SU-DHL-6 (cell line): ENCODE data around the gene GNG5.
"Not testable (repeated sequence)": the region's sequence is repeated elsewhere in the genome, so short reads cannot be mapped to it uniquely, and the experiment has no call there.

Source experiments
- H2AFZ ChIP-seq: fragments of 200-600 bp; sonication (generic); 2 replicates; pipeline ENCODE4 v1.6.1; 2014; ENCODE audit warnings: low read depth, mild to moderate bottlenecking, moderate library complexity, mixed read lengths, antibody characterized with exemption, low read length; ENCODE audit not compliant: severe bottlenecking
- H3F3A ChIP-seq: fragments of 200-600 bp; shearing (Covaris generic); 2 replicates; pipeline ENCODE4 v1.6.0; 2016; ENCODE audit warnings: antibody characterized with exemption, mild to moderate bottlenecking; ENCODE audit not compliant: insufficient read depth
- H3K27ac ChIP-seq: fragments of 200-600 bp; sonication (generic); 2 replicates; pipeline ENCODE4 v1.5.1; 2016; ENCODE audit warnings: low read depth, mild to moderate bottlenecking, low read length, moderate library complexity, mixed read lengths
- H3K27me3 ChIP-seq: fragments of 200-600 bp; sonication (generic), shearing (Covaris generic); 2 replicates; pipeline ENCODE4 v1.6.0; 2014; ENCODE audit warnings: mild to moderate bottlenecking, low read length
- H3K36me3 ChIP-seq: fragments of 200-600 bp; sonication (generic); 2 replicates; pipeline ENCODE4 v1.6.1; 2014; ENCODE audit warnings: mild to moderate bottlenecking, low read length, mixed read lengths
- H3K4me2 ChIP-seq: fragments of 300-600, 200-600 bp; shearing (Covaris generic), sonication (generic); 2 replicates; pipeline ENCODE4 v1.6.0; 2014; ENCODE audit warnings: low read length, low read depth, mild to moderate bottlenecking; ENCODE audit not compliant: poor library complexity, severe bottlenecking
- H3K4me3 ChIP-seq: fragments of 200-600 bp; sonication (generic); 2 replicates; pipeline ENCODE4 v1.5.1; 2014; ENCODE audit warnings: antibody characterized with exemption, low read length, mild to moderate bottlenecking, mixed read lengths; ENCODE audit not compliant: insufficient read depth, poor library complexity, severe bottlenecking
- H3K79me2 ChIP-seq: fragments of 200-600 bp; sonication (generic); 2 replicates; pipeline ENCODE4 v1.6.1; 2014; ENCODE audit warnings: mild to moderate bottlenecking, low read length, moderate library complexity; ENCODE audit not compliant: insufficient read depth
- H3K9ac ChIP-seq: fragments of 200-600 bp; sonication (generic); 2 replicates; pipeline ENCODE4 v1.7.0; 2014; ENCODE audit warnings: mild to moderate bottlenecking, low read length
- H3K9me2 ChIP-seq: fragments of 200-600 bp; sonication (generic); replicated peaks from 2 replicates; pipeline ENCODE4 v1.6.1; 2014; ENCODE audit warnings: low read length; ENCODE audit not compliant: insufficient read depth
- H3K9me3 ChIP-seq: fragments of 200-600 bp; sonication (generic); 2 replicates; pipeline ENCODE4 v1.6.1; 2014; ENCODE audit warnings: low read length, mixed read lengths; ENCODE audit not compliant: insufficient read depth
- H4K20me1 ChIP-seq: fragments of 200-600 bp; sonication (generic); 2 replicates; pipeline ENCODE4 v1.6.1; 2014; ENCODE audit warnings: low read depth, mild to moderate bottlenecking, antibody characterized with exemption, low read length, moderate library complexity, mixed read lengths
- CTCF ChIP-seq: fragments of 200-600 bp; sonication (generic); IDR thresholded peaks from one replicate; pipeline ENCODE4 v1.5.1; 2017; ENCODE audit warnings: antibody characterized with exemption, mild to moderate bottlenecking, low read length, moderate library complexity; ENCODE audit not compliant: insufficient read depth, poor library complexity, severe bottlenecking
- EZH2phosphoT487 ChIP-seq: fragments of 200-600 bp; sonication (generic), shearing (Covaris generic); conservative IDR thresholded peaks from 2 replicates; pipeline ENCODE4 v1.6.1; 2018; ENCODE audit warnings: mild to moderate bottlenecking, antibody characterized with exemption, low read length, moderate library complexity, mixed read lengths

Gene GNG5

GRCh38 chr1:84508510-84508909 is 2.1 kb upstream of the GNG5 start:
- H3K4me2 ChIP-seq = no peak overlapping the region
- peaks cover 4% of the 10 kb centered on the region; the same call in 1 of the 2 replicates for H4K20me1 ChIP-seq
- no peak overlapping the region for H3K27ac ChIP-seq

GRCh38 chr1:84507887-84508286 is 1.5 kb upstream of the GNG5 start:
- not testable (repeated sequence) for H4K20me1 ChIP-seq, H3K4me3 ChIP-seq, H3K27ac ChIP-seq, H3K9me2 ChIP-seq, H3K9ac ChIP-seq, H3K27me3 ChIP-seq, H2AFZ ChIP-seq, H3K9me3 ChIP-seq, H3F3A ChIP-seq, H3K36me3 ChIP-seq
- H3K4me2 ChIP-seq = peak overlapping the region; percentile 82
- H3K79me2 ChIP-seq = peaks cover 28% of the 10 kb centered on the region

More at GRCh38 chr1:84508510-84508909, 2.1 kb upstream of the GNG5 start:
- TF ChIP-seq EZH2phosphoT487 = no peak
- no peak for TF ChIP-seq CTCF
- Histone ChIP-seq H3K9me3 (no peaks in the 10 kb centered on the region), H3K4me3 (no peak overlapping the region), H3K36me3 (0 out of 2 replicates have a peak, but pooled peaks cover 3% of the 10 kb centered on the region), H3K9ac (no peak overlapping the region), H3K79me2 (peaks cover 21% of the 10 kb centered on the region), H2AFZ (no peak overlapping the region), H3K9me2 (no peaks in the 10 kb centered on the region), H3F3A (peaks cover 5% of the 10 kb centered on the region; the same call in 1 of the 2 replicates), H3K27me3 (no peaks in the 10 kb centered on the region)

GRCh38 chr1:84506729-84507453 is 510 bp upstream of the GNG5 start:
- H3K36me3 ChIP-seq = 0 out of 2 replicates have a peak, but pooled peaks cover 3% of the 10 kb centered on the region
- H4K20me1 ChIP-seq = peaks cover 8% of the 10 kb centered on the region; the same call in 1 of the 2 replicates
- H3K9me3 ChIP-seq = no peaks in the 10 kb centered on the region
- H3K4me3 ChIP-seq = peak overlapping the region; percentile 85
- peaks cover 38% of the 10 kb centered on the region for H3K79me2 ChIP-seq
- peak overlapping the region; percentile 88 for H2AFZ ChIP-seq
- peaks cover 5% of the 10 kb centered on the region; the same call in 1 of the 2 replicates for H3F3A ChIP-seq
- H3K27ac ChIP-seq = peak overlapping the region; percentile 79
- peak overlapping the region; percentile 82 for H3K4me2 ChIP-seq
- no peaks in the 10 kb centered on the region for H3K27me3 ChIP-seq
- H3K9me2 ChIP-seq = no peaks in the 10 kb centered on the region
- TF ChIP-seq EZH2phosphoT487 = no peak
- no peak for TF ChIP-seq CTCF
- peak overlapping the region; percentile 69 for H3K9ac ChIP-seq

DNA sequence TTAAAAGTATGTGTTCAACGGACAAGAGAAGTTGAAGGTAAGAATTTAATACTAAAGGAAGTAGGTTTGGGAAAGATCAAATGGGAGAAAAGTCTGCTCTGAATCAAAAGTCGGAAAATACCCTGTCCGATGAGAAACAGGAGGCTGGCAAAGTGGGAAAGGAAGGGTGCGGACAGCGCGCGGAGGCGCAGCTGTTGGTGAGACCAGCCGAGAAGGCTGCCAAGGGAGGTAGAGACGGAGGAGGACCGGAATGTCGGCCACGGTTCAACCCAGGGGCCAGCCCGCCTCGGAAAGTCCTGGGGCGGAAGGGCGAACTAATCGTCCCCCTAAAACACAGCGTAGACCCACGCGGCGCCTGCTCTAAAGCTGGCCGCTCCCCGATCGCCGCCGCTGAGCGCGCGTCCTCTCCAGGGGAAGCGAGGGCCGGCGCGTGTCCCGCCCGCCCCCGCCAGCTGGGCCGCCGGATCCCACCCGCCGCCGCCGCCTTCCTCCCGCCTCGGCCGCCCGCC is 834 bp downstream of the GNG5 start:
- H3K27ac ChIP-seq = peak overlapping the region; percentile 79
- no peaks in the 10 kb centered on the region for H3K9me3 ChIP-seq
- H3K4me3 ChIP-seq = peak overlapping the region; percentile 85
- H2AFZ ChIP-seq = peak overlapping the region; percentile 50
- H3K27me3 ChIP-seq = no peaks in the 10 kb centered on the region
- H3K79me2 ChIP-seq = peaks cover 51% of the 10 kb centered on the region
- TF ChIP-seq EZH2phosphoT487 = no peak
- TF ChIP-seq CTCF = no peak
- peaks cover 18% of the 10 kb centered on the region for H3F3A ChIP-seq
- H3K9me2 ChIP-seq = no peaks in the 10 kb centered on the region
- peak overlapping the region; percentile 69 for H3K9ac ChIP-seq
- peak overlapping the region; percentile 75 for H3K4me2 ChIP-seq
- peaks cover 11% of the 10 kb centered on the region; the same call in 1 of the 2 replicates for H3K36me3 ChIP-seq
- peaks cover 16% of the 10 kb centered on the region; the same call in 1 of the 2 replicates for H4K20me1 ChIP-seq
